ENCODE results near the gene ABCB6.

DNA sequence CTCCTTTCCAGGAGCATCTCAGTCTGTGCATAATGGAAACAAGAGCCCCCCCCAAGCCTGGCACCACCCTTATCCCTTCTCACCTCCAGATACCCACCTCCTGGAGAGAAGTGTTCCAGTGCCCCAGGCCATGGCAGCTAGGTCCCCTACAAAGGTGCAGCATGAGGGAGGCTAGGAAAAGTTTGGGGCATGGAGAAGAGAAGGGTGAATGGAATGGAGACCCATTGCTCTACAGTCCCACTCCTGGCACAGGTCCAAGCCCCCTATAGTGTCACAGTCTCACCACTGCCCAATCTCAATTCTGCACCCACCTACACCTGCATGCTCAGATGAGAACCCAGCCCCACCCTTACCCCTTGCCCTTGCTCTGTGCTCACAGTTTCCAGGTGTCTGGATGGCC lies 49.8 kb downstream of the ABCB6 start:
- TF ChIP-seq, protein P1, sequence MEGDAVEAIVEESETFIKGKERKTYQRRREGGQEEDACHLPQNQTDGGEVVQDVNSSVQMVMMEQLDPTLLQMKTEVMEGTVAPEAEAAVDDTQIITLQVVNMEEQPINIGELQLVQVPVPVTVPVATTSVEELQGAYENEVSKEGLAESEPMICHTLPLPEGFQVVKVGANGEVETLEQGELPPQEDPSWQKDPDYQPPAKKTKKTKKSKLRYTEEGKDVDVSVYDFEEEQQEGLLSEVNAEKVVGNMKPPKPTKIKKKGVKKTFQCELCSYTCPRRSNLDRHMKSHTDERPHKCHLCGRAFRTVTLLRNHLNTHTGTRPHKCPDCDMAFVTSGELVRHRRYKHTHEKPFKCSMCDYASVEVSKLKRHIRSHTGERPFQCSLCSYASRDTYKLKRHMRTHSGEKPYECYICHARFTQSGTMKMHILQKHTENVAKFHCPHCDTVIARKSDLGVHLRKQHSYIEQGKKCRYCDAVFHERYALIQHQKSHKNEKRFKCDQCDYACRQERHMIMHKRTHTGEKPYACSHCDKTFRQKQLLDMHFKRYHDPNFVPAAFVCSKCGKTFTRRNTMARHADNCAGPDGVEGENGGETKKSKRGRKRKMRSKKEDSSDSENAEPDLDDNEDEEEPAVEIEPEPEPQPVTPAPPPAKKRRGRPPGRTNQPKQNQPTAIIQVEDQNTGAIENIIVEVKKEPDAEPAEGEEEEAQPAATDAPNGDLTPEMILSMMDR (IDR thresholded peaks at IDR 0.05) = no peak
- TF ChIP-seq POLR2A (IDR thresholded peaks at IDR 0.05) (no peak), POLR2AphosphoS5 (IDR thresholded peaks at IDR 0.05) (no peak)
